ENCODE data around the gene ZNF473. TPM values are rescaled to one million over a fixed set of nuclear protein-coding genes. Genes with fewer than 3 reads are reported as not detected.
"Not testable (repeated sequence)": the region's sequence is repeated elsewhere in the genome, so short reads cannot be mapped to it uniquely, and the experiment has no call there.

Gene ZNF473
- total RNA-seq, 1 donor from 2014 or later = 3.4 TPM

DNA sequence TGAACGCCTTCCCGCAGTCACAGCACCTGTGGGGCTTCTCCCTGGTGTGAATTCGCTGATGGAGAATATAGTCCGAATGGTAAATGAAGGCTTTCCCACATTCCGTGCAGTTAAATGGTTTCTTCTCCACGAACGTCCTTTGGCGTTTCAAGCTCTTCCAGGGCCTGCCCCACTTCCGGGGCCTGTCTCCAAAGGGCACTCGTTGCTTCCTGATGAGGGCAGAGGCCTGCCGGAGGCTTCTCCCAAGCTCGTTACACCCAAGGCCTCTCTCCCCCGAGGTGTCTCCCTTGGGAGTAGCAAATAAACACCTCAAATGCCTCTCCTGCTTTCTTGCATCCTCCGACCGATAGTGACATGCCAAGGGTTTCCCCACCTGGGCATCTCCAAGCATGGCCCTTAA is 34.3 kb downstream of the ZNF473 start:
- Histone ChIP-seq H3K27me3 (no peaks in the 10 kb centered on the region), H3K4me1 (no peaks in the 10 kb centered on the region), H3K27ac (no peak overlapping the region), H3K9me3 (peaks cover 19 to 21% of the 10 kb centered on the region in 2 donors), H3K4me3 (no peak overlapping the region), H3K36me3 (no peaks in the 10 kb centered on the region)
- DNase-seq (ENCODE audit: low spot score in 2 of 2) = no peak
- intact Hi-C loops (cut with DNase I) = no loop called here
- TF ChIP-seq, protein P1, sequence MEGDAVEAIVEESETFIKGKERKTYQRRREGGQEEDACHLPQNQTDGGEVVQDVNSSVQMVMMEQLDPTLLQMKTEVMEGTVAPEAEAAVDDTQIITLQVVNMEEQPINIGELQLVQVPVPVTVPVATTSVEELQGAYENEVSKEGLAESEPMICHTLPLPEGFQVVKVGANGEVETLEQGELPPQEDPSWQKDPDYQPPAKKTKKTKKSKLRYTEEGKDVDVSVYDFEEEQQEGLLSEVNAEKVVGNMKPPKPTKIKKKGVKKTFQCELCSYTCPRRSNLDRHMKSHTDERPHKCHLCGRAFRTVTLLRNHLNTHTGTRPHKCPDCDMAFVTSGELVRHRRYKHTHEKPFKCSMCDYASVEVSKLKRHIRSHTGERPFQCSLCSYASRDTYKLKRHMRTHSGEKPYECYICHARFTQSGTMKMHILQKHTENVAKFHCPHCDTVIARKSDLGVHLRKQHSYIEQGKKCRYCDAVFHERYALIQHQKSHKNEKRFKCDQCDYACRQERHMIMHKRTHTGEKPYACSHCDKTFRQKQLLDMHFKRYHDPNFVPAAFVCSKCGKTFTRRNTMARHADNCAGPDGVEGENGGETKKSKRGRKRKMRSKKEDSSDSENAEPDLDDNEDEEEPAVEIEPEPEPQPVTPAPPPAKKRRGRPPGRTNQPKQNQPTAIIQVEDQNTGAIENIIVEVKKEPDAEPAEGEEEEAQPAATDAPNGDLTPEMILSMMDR (IDR thresholded peaks at IDR 0.05) = no peak

DNA sequence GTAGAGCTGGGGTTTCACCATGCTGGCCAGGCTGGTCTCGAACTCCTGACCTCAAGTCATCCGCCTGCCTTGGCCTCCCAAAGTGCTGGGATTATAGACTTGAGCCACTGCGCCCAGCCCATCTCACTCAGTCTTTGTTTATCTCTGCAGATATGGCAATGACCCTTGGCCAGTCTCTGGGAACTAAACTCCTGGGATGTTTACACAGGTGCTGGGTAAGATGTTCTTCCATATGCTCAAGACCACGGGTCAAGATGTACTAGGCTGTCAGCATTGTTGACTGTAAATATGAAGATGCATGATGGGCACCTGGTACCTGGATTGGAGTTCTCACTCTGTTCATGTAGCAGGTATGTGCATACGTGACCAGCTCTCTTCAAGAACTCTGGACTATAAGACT is 35.8 kb downstream of the ZNF473 start:
- intact Hi-C loops (cut with DNase I) = no loop called here
- DNase-seq (ENCODE audit: low spot score in 2 of 2) = no peak
- peaks cover 19 to 21% of the 10 kb centered on the region in 2 donors for H3K9me3 ChIP-seq
- no peaks in the 10 kb centered on the region for H3K27me3 ChIP-seq
- no peaks in the 10 kb centered on the region for H3K36me3 ChIP-seq
- TF ChIP-seq, protein P1 (IDR thresholded peaks at IDR 0.05) = no peak
- H3K27ac ChIP-seq = no peak overlapping the region
- H3K4me3 ChIP-seq = no peak overlapping the region
- no peaks in the 10 kb centered on the region for H3K4me1 ChIP-seq

DNA sequence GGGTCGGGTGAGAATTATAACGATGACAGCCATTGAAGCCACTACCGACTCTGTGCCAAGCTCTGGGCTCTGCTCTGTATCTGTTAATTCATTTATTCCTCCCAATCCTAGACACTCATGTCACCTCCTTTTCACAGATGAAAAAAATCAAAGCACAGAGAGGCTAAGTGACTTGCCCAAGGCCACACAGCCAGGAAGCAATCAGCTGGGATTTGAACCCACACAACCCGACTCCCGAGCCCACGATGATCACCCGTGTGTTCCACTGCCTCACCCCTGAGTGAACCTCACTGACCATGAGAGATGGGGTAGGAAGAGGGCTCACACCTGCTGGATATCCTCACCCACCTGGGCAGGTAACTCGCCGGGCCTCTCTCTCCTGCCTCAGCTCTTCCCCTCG is 40.1 kb downstream of the ZNF473 start:
- DNase-seq (ENCODE audit: low spot score in 2 of 2) = no peak
- Histone ChIP-seq H3K27ac (no peak overlapping the region), H3K27me3 (no peaks in the 10 kb centered on the region), H3K4me3 (no peak overlapping the region), H3K4me1 (no peaks in the 10 kb centered on the region), H3K36me3 (no peaks in the 10 kb centered on the region), H3K9me3 (no peaks in the 10 kb centered on the region)
- TF ChIP-seq, protein P1 (IDR thresholded peaks at IDR 0.05) = no peak
- intact Hi-C loops (cut with DNase I) = no loop called here

DNA sequence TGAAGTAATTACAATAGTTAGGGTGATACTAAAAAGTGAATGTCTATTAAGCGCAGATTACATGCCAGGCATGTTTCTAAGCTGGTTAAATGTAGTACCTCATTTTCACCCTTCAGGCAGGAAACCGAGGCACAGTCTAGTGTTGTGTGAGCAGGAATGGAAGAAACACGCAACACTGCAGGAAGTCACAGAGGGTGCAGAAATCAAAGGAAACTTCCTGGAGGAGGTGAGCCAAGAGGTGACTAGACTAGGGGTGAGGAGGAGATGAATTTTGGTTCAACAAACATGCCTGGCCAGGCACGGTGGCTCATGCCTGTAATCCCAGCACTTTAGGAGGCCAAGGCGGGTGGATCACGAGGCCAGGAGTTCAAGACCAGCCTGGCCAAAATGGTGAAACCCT is 41.8 kb downstream of the ZNF473 start:
- intact Hi-C loops (cut with DNase I) = no loop called here
- TF ChIP-seq, protein P1 (IDR thresholded peaks at IDR 0.05) = no peak

DNA sequence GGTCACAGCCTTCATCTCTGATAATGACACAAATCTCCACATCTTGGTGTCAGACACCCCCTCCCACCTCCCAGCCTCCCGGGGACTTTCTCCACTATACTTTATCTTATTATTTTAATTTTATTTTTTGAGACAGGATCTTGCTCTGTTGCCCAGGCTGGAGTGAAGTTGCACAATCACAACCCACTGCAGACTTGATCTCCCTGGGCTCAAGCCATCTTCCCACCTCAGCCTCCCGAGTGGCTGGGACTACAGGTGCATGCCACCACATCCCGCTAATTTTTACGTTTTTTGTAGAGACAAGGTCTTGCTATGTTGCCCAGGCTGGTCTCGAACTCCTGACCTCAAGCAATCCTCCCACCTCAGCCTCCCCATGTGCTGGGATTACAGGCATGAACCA is 42.6 kb downstream of the ZNF473 start:
- H3K36me3 ChIP-seq; DNase-seq (ENCODE audit: low spot score in 2 of 2); H3K4me1 ChIP-seq; H3K27me3 ChIP-seq; H3K9me3 ChIP-seq; H3K4me3 ChIP-seq; H3K27ac ChIP-seq; intact Hi-C loops (cut with DNase I): not testable (repeated sequence)

More for the DNA sequence above, 41.8 kb downstream of the ZNF473 start:
- no peaks in the 10 kb centered on the region for H3K9me3 ChIP-seq
- H3K36me3 ChIP-seq = no peaks in the 10 kb centered on the region
- no peaks in the 10 kb centered on the region for H3K4me1 ChIP-seq
- H3K4me3 ChIP-seq = no peak overlapping the region
- no peak for DNase-seq (ENCODE audit: low spot score in 2 of 2)
- no peak overlapping the region for H3K27ac ChIP-seq
- no peaks in the 10 kb centered on the region for H3K27me3 ChIP-seq

DNA sequence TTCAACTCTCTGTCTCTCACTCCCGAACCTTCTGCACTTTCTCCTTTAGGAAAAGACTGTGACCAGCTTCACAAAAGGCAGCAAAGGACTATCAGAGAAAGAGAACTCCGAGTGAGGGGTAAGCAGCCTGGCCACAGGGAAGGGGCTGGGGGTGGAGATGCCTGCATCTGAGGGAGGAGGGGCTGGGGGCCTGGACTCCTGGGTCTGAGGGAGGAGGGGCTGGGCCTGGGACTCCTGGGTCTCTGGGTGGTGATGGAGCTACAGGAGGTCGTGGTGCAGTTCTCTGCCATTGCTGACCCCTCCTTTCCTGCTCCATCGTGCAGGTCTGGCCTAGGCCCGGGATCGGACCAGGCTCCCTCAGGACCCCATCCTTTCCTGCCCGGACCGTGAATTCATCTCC is 49.3 kb downstream of the ZNF473 start:
- H3K9me3 ChIP-seq; H3K27me3 ChIP-seq; H3K36me3 ChIP-seq; intact Hi-C loops (cut with DNase I); H3K4me3 ChIP-seq; H3K4me1 ChIP-seq; DNase-seq (ENCODE audit: low spot score in 2 of 2); H3K27ac ChIP-seq: not testable (repeated sequence)

DNA sequence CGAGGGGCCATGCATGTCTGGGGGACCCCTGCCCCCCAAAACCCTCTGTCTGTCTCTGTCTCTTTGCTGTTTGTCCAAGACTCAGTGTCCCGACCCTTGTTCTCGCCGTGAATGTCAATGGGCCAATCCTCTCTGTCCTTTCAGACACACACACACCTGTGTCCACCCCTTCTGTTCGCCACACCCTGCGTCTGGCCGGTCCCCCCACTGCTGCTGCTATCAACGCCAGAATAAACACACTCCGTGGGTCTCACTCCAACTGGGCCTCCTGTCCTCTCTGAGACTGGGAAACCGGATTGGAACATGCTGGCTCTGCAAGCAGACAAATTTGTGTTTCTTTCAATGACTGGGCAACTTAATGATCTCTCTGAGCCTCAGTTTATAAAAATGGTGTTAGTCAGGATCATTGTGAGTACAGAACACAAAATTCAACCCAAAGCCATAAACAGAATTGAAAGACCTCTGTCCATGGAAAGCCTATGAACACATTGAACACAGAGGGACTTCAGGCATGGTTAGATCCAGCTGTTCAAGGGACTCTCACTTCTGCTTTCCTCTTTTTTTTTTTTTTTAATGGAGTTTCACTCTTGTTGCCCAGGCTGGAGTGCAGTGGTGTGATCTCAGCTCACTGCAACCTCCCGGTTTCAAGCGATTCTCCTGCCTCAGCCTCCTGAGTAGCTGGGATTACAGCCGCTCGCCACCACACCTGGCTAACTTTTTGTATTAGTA is 50.0 kb downstream of the ZNF473 start:
- DNase-seq (ENCODE audit: low spot score in 2 of 2) = not testable (repeated sequence)

DNA sequence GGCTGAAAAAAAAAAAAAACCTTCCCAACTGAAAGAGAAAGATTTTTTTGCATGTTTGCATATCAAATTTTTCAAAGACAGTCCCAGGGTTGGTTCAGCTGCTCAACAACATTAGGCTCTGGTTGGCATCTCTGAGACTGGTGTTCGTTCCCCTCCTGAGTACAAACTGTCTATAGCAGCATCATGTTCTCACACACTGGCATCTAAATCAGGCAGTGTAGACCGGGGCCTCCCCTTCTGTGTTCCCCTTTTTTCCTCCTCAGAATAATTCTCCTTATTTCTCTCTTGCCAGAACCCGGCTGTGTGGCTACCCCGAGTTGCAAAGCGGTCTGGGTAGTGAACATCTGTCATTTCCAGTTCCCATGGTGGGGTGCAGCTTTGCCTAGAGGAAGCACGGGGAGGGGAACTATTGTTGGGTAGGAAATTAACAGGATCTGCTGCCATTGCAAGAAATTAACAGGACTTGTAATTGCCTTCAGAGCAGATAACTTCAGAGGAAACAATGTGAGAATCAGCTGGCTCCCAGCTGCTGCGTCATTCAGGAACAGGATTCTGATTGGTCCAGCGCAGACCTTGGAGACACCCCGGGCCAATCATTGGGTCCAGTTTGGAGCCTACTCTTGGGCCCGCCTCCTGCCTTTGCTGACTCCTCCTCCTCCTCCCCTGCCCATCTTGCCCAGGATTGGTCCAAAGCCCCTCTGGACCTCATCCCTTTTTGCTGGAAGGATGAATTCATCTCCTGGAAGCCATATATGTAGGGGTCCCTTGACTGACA is 51.0 kb downstream of the ZNF473 start:
- DNase-seq (ENCODE audit: low spot score in 2 of 2); H3K4me1 ChIP-seq; H3K9me3 ChIP-seq; H3K4me3 ChIP-seq; H3K36me3 ChIP-seq; H3K27me3 ChIP-seq; intact Hi-C loops (cut with DNase I); H3K27ac ChIP-seq: not testable (repeated sequence)

More for the DNA sequence above, 50.0 kb downstream of the ZNF473 start:
- H3K36me3 ChIP-seq; H3K4me3 ChIP-seq; intact Hi-C loops (cut with DNase I); H3K4me1 ChIP-seq; H3K27me3 ChIP-seq; H3K27ac ChIP-seq; H3K9me3 ChIP-seq: not testable (repeated sequence)

DNA sequence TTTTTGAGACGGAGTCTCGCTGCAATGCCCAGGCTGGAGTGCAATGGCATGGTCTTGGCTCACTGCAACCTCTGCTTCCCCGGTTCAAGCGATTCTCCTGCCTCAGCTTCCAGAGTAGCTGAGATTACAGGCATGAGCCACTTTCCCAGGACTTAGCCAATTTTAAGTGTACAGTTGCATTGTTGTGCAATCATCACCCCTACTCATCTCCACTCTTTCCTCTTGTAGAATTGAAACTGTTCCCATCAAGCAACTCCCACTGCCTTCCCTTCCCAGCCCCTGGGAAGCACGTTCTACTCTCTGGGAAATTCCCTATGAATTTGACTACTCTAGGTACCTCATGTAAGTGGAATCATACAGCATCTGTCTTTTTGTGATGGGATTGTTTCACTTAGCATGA is 53.2 kb downstream of the ZNF473 start:
- H3K4me1 ChIP-seq; H3K27ac ChIP-seq; H3K9me3 ChIP-seq; intact Hi-C loops (cut with DNase I); H3K27me3 ChIP-seq; H3K4me3 ChIP-seq; H3K36me3 ChIP-seq; DNase-seq (ENCODE audit: low spot score in 2 of 2): not testable (repeated sequence)

DNA sequence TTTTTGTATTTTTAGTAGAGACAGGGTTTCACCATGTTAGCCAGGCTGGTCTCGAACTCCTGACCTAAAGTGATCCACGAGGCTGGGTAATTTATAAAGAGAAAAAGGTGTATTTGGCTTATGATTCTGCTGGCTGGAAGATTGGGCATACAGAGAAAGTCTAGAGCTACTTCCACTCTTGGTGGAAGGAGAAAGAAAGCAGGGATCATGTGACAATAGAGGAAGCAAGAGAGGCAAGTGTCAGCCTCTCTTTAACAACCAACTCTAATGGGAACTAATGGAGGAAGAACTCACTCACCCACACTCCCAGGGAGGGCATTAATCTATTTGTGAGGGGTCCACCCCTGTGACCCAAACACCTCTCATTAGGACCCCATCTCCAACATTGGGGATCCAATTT is 58.6 kb downstream of the ZNF473 start:
- DNase-seq (ENCODE audit: low spot score in 2 of 2); H3K36me3 ChIP-seq; H3K27ac ChIP-seq; H3K9me3 ChIP-seq; H3K4me3 ChIP-seq; H3K4me1 ChIP-seq; H3K27me3 ChIP-seq; intact Hi-C loops (cut with DNase I): not testable (repeated sequence)

All from ascending aorta (tissue), 2 donors.